Naive thymus-derived CD8-positive, alpha-beta T cell (primary cell): ENCODE measurements around the gene LONRF3. TPM values are rescaled to one million over a fixed set of nuclear protein-coding genes. Genes with fewer than 3 reads are reported as not detected.
"Not testable (repeated sequence)": the region's sequence is repeated elsewhere in the genome, so short reads cannot be mapped to it uniquely, and the experiment has no call there.

Source experiments
- ATAC-seq, 2 donors: fragments of 150-1000 bp; cut with Tn5 transposase in 1 of 2; sonication (Bioruptor Pico), chemical (Tn5 transposase) in 1 of 2; 1 replicate in 1 of 2; 2 replicates in 1 of 2; pipeline ENCODE4 v1.10.0; 2021; ENCODE audit warnings: mild to moderate bottlenecking in 2 of 2, moderate library complexity in 2 of 2
- POLR2A ChIA-PET: fragments of 350-600 bp; sonication (Branson Sonifier 250); formaldehyde crosslinking; loops from one replicate; lab custom pipeline; 2021; ENCODE audit warnings: antibody characterized with exemption; lab: Charles Lee
- DNase-seq, 10 donors: peaks; one replicate each; pipeline versions ENCODE4 v3.0.0 to v3.0.0-alpha.2; 2020 to 2022
- H3K27ac Mint-ChIP-seq, 10 donors: one replicate each; pipeline ENCODE4 v1.8.0; 2020 to 2022; ENCODE audit warnings: mild to moderate bottlenecking in 10 of 10, mixed read lengths in 10 of 10, moderate library complexity in 4 of 10, inconsistent platforms in 1 of 10
- H3K27me3 Mint-ChIP-seq, 5 donors: one replicate each; pipeline ENCODE4 v1.8.0; 2021 to 2022; ENCODE audit warnings: mixed read lengths in 5 of 5
- H3K36me3 Mint-ChIP-seq, 3 donors: one replicate each; pipeline ENCODE4 v1.8.0; 2020 to 2022; ENCODE audit warnings: mixed read lengths in 3 of 3, mild to moderate bottlenecking in 2 of 3, inconsistent platforms in 1 of 3
- H3K4me1 Mint-ChIP-seq, 4 donors: one replicate each; pipeline ENCODE4 v1.8.0; 2021 to 2022; ENCODE audit warnings: mixed read lengths in 4 of 4
- H3K4me3 Mint-ChIP-seq, 10 donors: one replicate each; pipeline ENCODE4 v1.8.0; 2020 to 2022; ENCODE audit warnings: mild to moderate bottlenecking in 10 of 10, mixed read lengths in 10 of 10, moderate library complexity in 6 of 10, inconsistent platforms in 1 of 10
- H3K9me3 Mint-ChIP-seq, 9 donors: one replicate each; pipeline ENCODE4 v1.8.0; 2020 to 2022; ENCODE audit warnings: mixed read lengths in 9 of 9, mild to moderate bottlenecking in 3 of 9, inconsistent platforms in 1 of 9, moderate library complexity in 1 of 9
- polyA plus RNA-seq, 3 donors: library from polyadenylated mRNA; unstranded; fragments of 300-500 nt; fragmentation: Illumina TruSeq; gene quantifications; one replicate each; pipeline ENCODE4 v1.2.3, GENCODE V29; 2021
- total RNA-seq, 8 experiments: library from RNA in 2 of 8; stranded (reverse) in 2 of 8; gene quantifications; one replicate each; pipeline ENCODE4 v1.2.3 and lab custom pipeline; 2021 to 2026

The LONRF3 gene
- total and polyA plus RNA-seq, 5 experiments from 2014 or later: 0.41 to 9.3 (median 1.5) TPM

- DNase-seq: no peak
- ATAC-seq: no peak
- Mint-ChIP-seq H3K9me3 (no peaks in the 10 kb centered on the region), H3K4me1 (no peaks in the 10 kb centered on the region), H3K27ac (no peak overlapping the region), H3K4me3 (no peak overlapping the region), H3K27me3 (peaks cover 0 to 1% (median 0%) of the 10 kb centered on the region in 5 donors), H3K36me3 (peaks cover 0 to 5% (median 0%) of the 10 kb centered on the region in 3 donors)
- POLR2A ChIA-PET: no interaction called here
Measured at GRCh38 chrX:119025900-119026299, 51.5 kb downstream of the LONRF3 start.

GRCh38 chrX:119026344-119026743, 51.9 kb downstream of the LONRF3 start:
- DNase-seq, H3K4me1 Mint-ChIP-seq, H3K27ac Mint-ChIP-seq, H3K9me3 Mint-ChIP-seq, H3K27me3 Mint-ChIP-seq, POLR2A ChIA-PET, H3K4me3 Mint-ChIP-seq, ATAC-seq, H3K36me3 Mint-ChIP-seq: not testable (repeated sequence)

GRCh38 chrX:119027960-119028732, 53.7 kb downstream of the LONRF3 start:
- H3K4me1 Mint-ChIP-seq, ATAC-seq, H3K27ac Mint-ChIP-seq, POLR2A ChIA-PET, H3K36me3 Mint-ChIP-seq, DNase-seq, H3K4me3 Mint-ChIP-seq, H3K9me3 Mint-ChIP-seq: not testable (repeated sequence)
- peaks cover 0 to 12% (median 1%) of the 10 kb centered on the region in 5 donors for H3K27me3 Mint-ChIP-seq

DNA sequence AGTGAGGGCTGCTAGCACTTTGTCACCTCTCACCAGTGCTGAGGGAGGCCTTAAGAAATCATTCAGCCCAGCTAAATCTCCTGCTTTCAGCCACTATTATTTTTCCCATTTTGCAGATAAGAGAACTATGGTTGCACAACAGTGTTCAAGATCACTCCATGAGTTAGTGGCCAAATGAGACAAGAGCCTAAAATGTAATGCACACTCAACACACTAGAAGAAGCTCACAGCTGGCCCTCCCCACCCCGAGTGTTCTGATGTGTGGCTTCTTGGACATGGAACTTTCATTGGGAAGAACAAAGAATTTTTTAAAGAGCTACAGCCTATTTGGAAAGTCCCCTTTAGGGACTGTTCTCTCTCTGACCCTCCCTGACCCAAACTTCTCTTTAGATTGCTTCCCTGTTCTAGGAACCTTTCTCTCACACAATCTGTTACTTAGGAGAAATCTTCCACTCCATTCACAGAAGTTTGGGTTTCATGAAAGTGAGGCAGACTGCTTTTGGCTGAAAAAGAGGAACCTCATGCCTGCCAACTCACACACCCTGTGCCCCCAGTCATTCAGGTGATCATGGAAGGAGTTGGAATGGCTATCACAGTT, 54.4 kb downstream of the LONRF3 start:
- ATAC-seq: no peak
- Mint-ChIP-seq H3K4me3 (no peak overlapping the region), H3K4me1 (no peaks in the 10 kb centered on the region), H3K36me3 (peaks cover 0 to 5% (median 2%) of the 10 kb centered on the region in 3 donors), H3K27me3 (peaks cover 0 to 12% (median 1%) of the 10 kb centered on the region in 5 donors), H3K9me3 (peaks cover 0 to 6% (median 2%) of the 10 kb centered on the region in 9 donors), H3K27ac (no peak overlapping the region)
- POLR2A ChIA-PET: no interaction called here
- DNase-seq: no peak

GRCh38 chrX:119029656-119030055, 55.2 kb downstream of the LONRF3 start:
- H3K4me1 Mint-ChIP-seq, H3K27ac Mint-ChIP-seq, H3K4me3 Mint-ChIP-seq, POLR2A ChIA-PET, DNase-seq, H3K36me3 Mint-ChIP-seq, ATAC-seq: not testable (repeated sequence)
- Mint-ChIP-seq H3K27me3 (peaks cover 0 to 12% (median 1%) of the 10 kb centered on the region in 5 donors), H3K9me3 (peaks cover 0 to 14% (median 3%) of the 10 kb centered on the region in 9 donors)

DNA sequence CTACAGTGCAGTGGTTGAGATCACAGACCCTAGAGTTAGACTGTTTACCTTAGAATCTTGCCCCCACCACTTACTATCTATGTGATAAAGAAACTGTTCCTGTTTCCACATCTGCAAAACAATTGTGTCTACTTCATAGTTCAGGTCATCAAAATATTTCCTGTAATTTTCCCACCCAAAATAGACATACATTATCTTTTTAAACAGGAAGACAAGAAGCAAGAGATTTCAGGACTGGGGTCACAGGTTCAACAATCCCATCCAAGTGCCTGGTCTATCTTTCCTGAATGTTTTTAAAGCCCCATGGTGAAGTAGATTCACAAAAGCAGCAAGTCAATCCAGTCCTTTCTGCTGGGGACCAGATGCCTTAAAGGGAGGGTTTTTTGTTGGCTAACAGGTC, 56.6 kb downstream of the LONRF3 start:
- Mint-ChIP-seq H3K36me3 (peaks cover 0 to 5% (median 2%) of the 10 kb centered on the region in 3 donors), H3K9me3 (peaks cover 0 to 17% (median 3%) of the 10 kb centered on the region in 9 donors), H3K4me3 (no peak overlapping the region), H3K27me3 (peaks cover 0 to 12% (median 1%) of the 10 kb centered on the region in 5 donors), H3K4me1 (no peaks in the 10 kb centered on the region), H3K27ac (no peak overlapping the region)
- POLR2A ChIA-PET: no interaction called here
- no peak for ATAC-seq
- DNase-seq: no peak

DNA sequence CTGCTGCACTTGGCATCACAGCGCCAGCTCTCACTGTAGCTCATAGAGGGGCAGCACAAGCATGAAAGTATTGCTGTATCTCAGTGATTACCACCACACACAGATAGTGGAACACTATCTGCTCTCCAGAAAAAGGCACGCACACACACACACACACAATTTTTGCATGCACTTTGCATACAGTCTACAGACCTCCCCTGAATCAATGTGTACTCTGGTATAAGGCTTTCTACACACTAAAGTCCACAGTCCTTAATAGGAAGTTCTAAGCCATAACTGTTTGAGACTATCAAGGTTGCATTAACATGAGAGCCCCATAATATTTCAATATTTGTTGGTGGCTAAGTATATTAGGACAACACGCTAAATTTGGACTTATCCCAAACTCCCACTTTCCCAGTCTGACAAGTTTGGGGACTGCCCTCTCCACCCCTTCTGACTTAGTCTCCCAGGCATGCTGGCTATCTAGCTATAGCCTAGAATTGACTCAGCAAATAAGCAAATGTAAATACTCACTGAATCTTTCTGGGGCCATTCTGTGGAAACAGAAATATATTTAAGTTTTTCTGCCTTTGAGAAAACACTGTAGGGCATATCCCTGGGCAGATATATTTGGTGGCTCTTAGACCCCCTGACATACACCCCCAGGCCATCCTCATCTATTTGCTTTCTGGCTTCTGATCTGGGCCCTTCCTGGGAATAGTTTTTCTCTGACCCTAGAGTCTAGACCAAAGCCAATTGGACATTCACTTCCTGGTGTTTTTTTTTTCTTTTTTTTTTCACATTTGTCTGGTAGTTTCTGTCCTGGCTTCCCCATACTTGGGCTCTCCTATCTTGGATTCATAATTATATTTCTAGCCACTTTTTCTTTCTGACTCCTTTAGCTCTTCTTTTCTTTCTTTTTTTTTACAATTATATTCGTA, 62.0 kb downstream of the LONRF3 start:
- H3K4me1 Mint-ChIP-seq: no peaks in the 10 kb centered on the region
- DNase-seq: no peak
- POLR2A ChIA-PET: interaction anchor here (0.7 kb wide), 1 partner anchor 498 kb away, joined by 3 read pairs; no protein-coding TSS in a partner anchor
- peaks cover 0 to 17% (median 3%) of the 10 kb centered on the region in 9 donors for H3K9me3 Mint-ChIP-seq
- no peak for ATAC-seq
- no peak overlapping the region for H3K27ac Mint-ChIP-seq
- H3K36me3 Mint-ChIP-seq: peaks cover 0 to 2% (median 0%) of the 10 kb centered on the region in 3 donors
- no peak overlapping the region for H3K4me3 Mint-ChIP-seq
- peaks cover 0 to 9% (median 0%) of the 10 kb centered on the region in 5 donors for H3K27me3 Mint-ChIP-seq

GRCh38 chrX:119040432-119040831, 66.0 kb downstream of the LONRF3 start:
- no peak overlapping the region for H3K4me3 Mint-ChIP-seq
- no peaks in the 10 kb centered on the region for H3K36me3 Mint-ChIP-seq
- DNase-seq: no peak
- H3K27me3 Mint-ChIP-seq: peaks cover 0 to 1% (median 0%) of the 10 kb centered on the region in 5 donors
- POLR2A ChIA-PET: no interaction called here
- no peak overlapping the region for H3K27ac Mint-ChIP-seq
- peaks cover 0 to 2% (median 0%) of the 10 kb centered on the region in 9 donors for H3K9me3 Mint-ChIP-seq
- H3K4me1 Mint-ChIP-seq: no peaks in the 10 kb centered on the region
- no peak for ATAC-seq

DNA sequence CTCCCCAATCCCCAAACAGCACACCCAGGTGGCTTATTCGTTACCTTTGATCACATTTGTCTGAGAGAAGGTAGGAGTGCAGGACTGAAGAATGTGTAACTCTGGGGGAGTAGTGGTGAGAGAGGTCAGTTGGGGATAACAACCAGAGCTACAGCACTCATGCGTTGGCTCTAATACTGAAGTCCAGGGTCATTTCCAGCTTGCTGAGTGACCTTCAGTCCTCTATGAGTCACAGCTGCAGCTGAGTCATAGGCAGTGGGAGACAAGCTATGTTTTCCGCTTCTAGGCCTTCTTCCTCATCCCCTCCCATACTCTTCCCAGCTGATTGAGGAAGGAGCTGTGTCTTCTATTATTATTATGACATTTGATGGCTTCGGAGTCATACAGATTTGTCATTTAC, 66.8 kb downstream of the LONRF3 start:
- Mint-ChIP-seq H3K27me3 (peaks cover 0 to 1% (median 0%) of the 10 kb centered on the region in 5 donors), H3K4me3 (no peak overlapping the region), H3K4me1 (no peaks in the 10 kb centered on the region), H3K36me3 (no peaks in the 10 kb centered on the region), H3K27ac (no peak overlapping the region), H3K9me3 (peaks cover 0 to 2% (median 0%) of the 10 kb centered on the region in 9 donors)
- no peak for ATAC-seq
- POLR2A ChIA-PET: no interaction called here
- no peak for DNase-seq

GRCh38 chrX:119042040-119042439, 67.6 kb downstream of the LONRF3 start:
- DNase-seq (no peak), ATAC-seq (no peak)
- H3K36me3 Mint-ChIP-seq: no peaks in the 10 kb centered on the region
- peaks cover 0 to 5% (median 0%) of the 10 kb centered on the region in 9 donors for H3K9me3 Mint-ChIP-seq
- POLR2A ChIA-PET: no interaction called here
- no peak overlapping the region for H3K27ac Mint-ChIP-seq
- H3K4me1 Mint-ChIP-seq: no peaks in the 10 kb centered on the region
- no peak overlapping the region for H3K4me3 Mint-ChIP-seq
- peaks cover 0 to 8% (median 4%) of the 10 kb centered on the region in 5 donors for H3K27me3 Mint-ChIP-seq

DNA sequence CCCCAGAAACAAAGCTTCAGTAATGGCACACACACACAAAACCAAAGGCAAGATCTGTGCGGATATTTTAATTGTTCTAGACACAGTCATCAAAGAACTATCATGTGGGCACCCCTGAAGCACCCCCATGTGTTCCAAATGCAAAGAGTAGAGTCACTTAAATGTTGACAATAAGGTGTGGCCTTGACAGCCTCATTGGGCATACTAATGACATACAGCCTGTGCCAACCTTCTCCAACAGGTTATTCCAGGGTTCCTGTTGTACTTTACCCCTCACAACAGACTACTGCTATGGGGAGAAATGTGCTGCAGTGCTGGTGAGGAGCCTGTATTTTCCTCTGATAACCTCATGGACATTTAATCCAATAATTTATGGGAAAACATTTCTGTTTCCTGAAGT, 68.6 kb downstream of the LONRF3 start:
- Mint-ChIP-seq H3K9me3 (peaks cover 0 to 5% (median 0%) of the 10 kb centered on the region in 9 donors), H3K27ac (no peak overlapping the region), H3K4me3 (no peak overlapping the region), H3K27me3 (peaks cover 0 to 18% (median 6%) of the 10 kb centered on the region in 5 donors), H3K36me3 (no peaks in the 10 kb centered on the region), H3K4me1 (no peaks in the 10 kb centered on the region)
- POLR2A ChIA-PET: no interaction called here
- ATAC-seq (no peak), DNase-seq (no peak)

GRCh38 chrX:119045884-119046283, 71.5 kb downstream of the LONRF3 start:
- H3K4me1 Mint-ChIP-seq: no peaks in the 10 kb centered on the region
- H3K36me3 Mint-ChIP-seq: no peaks in the 10 kb centered on the region
- peaks cover 0 to 18% (median 9%) of the 10 kb centered on the region in 5 donors for H3K27me3 Mint-ChIP-seq
- H3K4me3 Mint-ChIP-seq: no peak overlapping the region
- no peak overlapping the region for H3K27ac Mint-ChIP-seq
- POLR2A ChIA-PET: interaction anchor here (0.7 kb wide), 1 partner anchor 11 kb away, joined by 3 read pairs; no protein-coding TSS in a partner anchor
- H3K9me3 Mint-ChIP-seq: peaks cover 0 to 5% (median 0%) of the 10 kb centered on the region in 9 donors
- ATAC-seq (no peak), DNase-seq (no peak)
